SU-DHL-6 (cell line): ENCODE measurements around the gene CSNK1D.
"Not testable (repeated sequence)": the region's sequence is repeated elsewhere in the genome, so short reads cannot be mapped to it uniquely, and the experiment has no call there.

Experiments used
- CTCF ChIP-seq: fragments of 200-600 bp; sonication (generic); IDR thresholded peaks from one replicate; pipeline ENCODE4 v1.5.1; 2017; ENCODE audit warnings: antibody characterized with exemption, mild to moderate bottlenecking, low read length, moderate library complexity; ENCODE audit not compliant: insufficient read depth, poor library complexity, severe bottlenecking
- EZH2phosphoT487 ChIP-seq: fragments of 200-600 bp; sonication (generic), shearing (Covaris generic); conservative IDR thresholded peaks from 2 replicates; pipeline ENCODE4 v1.6.1; 2018; ENCODE audit warnings: mild to moderate bottlenecking, antibody characterized with exemption, low read length, moderate library complexity, mixed read lengths

DNA sequence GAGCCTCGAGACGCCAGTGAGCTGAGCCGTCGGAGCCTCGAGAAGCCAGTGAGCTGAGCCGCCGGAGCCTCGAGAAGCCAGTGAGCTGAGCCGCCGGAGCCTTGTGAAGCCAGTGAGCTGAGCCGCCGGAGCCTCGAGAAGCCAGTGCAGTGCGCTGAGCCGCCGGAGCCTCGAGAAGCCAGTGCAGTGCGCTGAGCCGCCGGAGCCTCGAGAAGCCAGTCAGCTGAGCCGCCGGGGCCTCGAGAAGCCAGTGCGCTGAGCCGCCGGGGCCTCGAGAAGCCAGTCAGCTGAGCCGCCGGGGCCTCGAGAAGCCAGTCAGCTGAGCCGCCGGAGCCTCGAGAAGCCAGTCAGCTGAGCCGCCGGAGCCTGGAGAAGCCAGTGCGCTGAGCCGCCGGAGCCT is 19.4 kb downstream of the CSNK1D start:
- not testable (repeated sequence) for TF ChIP-seq CTCF, EZH2phosphoT487
